Posterior vena cava (tissue), 2 donors: ENCODE results near the gene MTM1. TPM values are rescaled to one million over a fixed set of nuclear protein-coding genes. Genes with fewer than 3 reads are reported as not detected.
A peak's percentile ranks its signal among the peaks of the same experiment; 100 is the strongest.

Experiments used
- DNase-seq: peaks from one replicate; pipeline ENCODE4 v3.0.0-alpha.2; 2020; ENCODE audit warnings: low spot score
- intact Hi-C, 2 donors: fragments of 100-400 bp; cut with DNase I; formaldehyde crosslinking; loops; one replicate each; pipeline versions ENCODE4 v1.14.1 to v1.14.2; 2022 to 2023
- long read RNA-seq, 2 donors: library from polyadenylated mRNA; unstranded; transcript quantifications; one replicate each; pipeline ENCODE4 v2.0.0, GENCODE V29; 2020 to 2021
- total RNA-seq, 2 donors: library from RNA; stranded (reverse); fragmentation: NEBNext Ultra II Directional; extraction: Animal tissue kit (Norgen Biotek cat#: 25700); gene quantifications; one replicate each; pipeline ENCODE4 v1.2.1, GENCODE V29; 2021
- donor health status: DM: yes; HTN: yes; CAD: no.
- donor health status: DM: yes; HTN: yes; CAD: no.

Gene MTM1
- 10 to 100 TPM; 14.7 to 16.6 TPM for total RNA-seq
- long read RNA-seq, donor 1, partial matches to known transcripts = 3 of 6 reads
- long read RNA-seq, donor 1, other reads (novel, unspliced or antisense) = 1 of 6 reads
- long read RNA-seq, donor 2, partial matches to known transcripts = 0 of 1 reads
- long read RNA-seq, donor 2, other reads (novel, unspliced or antisense) = 1 of 1 reads

DNA sequence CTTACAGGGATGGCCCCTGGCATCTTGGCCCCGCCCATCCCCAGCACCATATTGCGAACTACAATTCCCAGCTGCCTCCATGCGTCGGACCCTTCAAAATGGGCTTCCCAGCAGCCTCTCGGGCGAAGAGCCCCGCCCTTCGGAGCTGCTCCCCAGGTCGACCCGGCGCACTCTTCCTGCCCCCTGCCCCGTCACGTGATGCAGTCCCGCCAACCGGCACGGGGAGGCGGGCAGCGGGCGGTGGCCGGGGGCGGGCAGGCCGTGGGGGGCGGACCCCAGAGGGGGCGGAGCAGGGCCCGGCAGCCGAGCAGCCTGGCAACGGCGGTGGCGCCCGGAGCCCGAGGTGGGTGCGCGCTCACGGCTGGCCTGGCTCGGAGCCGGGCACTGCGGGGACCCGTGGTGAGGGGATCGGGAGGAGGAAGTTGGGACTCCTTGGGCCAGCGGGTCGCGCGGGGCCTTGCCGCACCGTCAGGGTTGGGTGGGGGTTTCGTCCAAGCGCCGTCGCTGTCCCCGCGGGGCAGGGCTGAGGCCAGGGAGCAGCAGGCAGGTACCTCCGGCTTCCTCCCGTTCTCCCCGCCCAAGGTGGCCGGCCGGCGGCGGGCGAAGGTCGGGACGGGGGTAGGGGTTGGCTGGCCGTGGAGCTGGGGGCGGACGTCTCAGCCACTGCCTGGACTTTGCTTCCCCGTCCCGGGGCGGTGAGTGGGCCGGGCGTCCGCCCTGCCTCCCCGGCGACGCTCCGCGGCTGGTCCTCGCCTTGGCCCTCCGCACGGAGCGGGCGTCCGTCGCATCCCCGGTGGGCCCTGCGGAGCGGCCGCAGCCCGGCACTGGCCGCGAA, at the start of gene MTM1:
Gene MTM1, plus strand, starts transcription at position 302 of the 835 bp plus-strand sequence. CDS start 23,994 bp downstream, outside the sequence.
- intact Hi-C loops = no loop called here
- DNase-seq = peak; percentile 97

GRCh38 chrX:150522494-150522893, 45.9 kb upstream of the MTM1 start:
- intact Hi-C loops = no loop called here
- DNase-seq = no peak

- intact Hi-C loops = no loop called here
- DNase-seq = no peak
Observed at GRCh38 chrX:150525061-150525919, 43.1 kb upstream of the MTM1 start.

DNA sequence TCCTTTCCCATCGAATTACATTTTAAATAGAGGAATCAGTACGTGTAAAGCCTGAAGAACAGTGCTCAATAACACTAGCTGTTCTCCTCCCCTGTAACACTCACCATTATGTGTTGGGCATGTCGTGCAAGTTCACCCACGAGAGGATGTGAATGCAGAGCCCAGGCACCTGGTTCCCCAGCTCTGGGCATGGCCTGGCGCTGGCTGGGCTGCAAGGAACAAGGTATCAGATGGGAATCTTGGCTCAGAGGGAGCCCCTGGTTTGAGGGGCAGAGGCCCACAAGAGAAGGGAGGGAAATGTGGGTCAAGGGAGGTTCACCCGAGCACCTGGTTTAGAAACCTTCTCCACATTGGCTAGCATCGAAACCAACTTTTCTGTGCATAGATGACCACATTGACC, 41.7 kb upstream of the MTM1 start:
- intact Hi-C loops = no loop called here
- DNase-seq = no peak

GRCh38 chrX:150527108-150527507, 41.3 kb upstream of the MTM1 start:
- intact Hi-C loops = no loop called here
- no peak for DNase-seq

GRCh38 chrX:150529587-150529986, 38.8 kb upstream of the MTM1 start:
- intact Hi-C loops = no loop called here
- DNase-seq = no peak

GRCh38 chrX:150530821-150531220, 37.6 kb upstream of the MTM1 start:
- no peak for DNase-seq
- intact Hi-C loops = no loop called here

DNA sequence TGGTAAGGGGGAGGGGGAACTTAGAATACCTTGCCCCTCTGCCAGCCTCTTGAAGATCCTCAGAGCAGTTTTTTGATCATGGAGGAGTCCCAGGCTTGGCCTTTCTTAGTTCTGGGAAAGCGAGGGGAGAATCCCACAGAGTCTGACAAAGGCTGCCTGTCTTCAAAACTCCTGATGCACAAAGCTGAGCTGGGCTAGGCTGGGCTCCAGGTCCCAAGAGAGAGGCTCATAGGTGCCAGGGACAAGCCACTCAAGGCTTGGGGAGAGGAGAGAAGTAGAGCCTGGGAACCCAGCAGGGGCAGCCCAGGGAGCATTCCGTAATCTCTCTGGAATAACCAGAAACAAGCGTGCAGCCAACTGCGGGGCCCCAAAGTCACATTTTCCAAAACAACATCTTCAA, 37.0 kb upstream of the MTM1 start:
- intact Hi-C loops = no loop called here
- DNase-seq = no peak

- no peak for DNase-seq
- intact Hi-C loops = no loop called here
Observed at GRCh38 chrX:150533863-150534262, 34.6 kb upstream of the MTM1 start.

DNA sequence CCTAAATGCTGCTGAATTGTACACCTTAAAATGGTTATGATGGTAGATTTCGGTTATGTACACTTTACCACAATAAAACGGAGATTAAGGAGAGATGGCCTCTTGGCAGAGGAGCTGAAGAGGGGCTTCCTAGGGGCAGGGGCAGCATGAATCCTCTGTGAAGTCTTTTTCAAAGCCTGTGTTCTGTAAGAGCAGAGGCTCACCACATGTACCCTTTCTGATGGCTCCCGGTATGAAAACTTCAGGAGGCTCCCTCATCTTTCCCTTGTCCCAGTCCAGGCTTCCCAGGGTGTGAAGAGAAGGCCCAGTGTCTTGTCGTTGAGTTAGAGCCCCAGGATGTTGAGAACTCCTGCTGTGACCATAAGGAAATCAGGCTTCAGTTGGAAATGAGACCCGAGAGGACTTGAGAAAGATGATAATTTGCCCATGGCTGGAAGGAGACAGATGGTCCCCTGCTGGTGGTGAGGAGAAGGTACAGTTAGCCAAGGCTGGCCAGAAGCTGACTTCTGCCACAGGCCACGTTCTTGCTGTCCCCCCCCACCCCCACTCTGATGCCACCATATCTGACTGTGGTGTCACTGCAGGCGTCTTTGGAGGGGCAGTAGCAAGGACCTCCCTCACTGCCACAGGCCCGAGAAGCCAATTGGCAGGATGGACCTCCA, 31.8 kb upstream of the MTM1 start:
- no peak for DNase-seq
- intact Hi-C loops = no loop called here

- intact Hi-C loops = no loop called here
- DNase-seq = no peak
Observed at GRCh38 chrX:150537851-150538250, 30.6 kb upstream of the MTM1 start.

DNA sequence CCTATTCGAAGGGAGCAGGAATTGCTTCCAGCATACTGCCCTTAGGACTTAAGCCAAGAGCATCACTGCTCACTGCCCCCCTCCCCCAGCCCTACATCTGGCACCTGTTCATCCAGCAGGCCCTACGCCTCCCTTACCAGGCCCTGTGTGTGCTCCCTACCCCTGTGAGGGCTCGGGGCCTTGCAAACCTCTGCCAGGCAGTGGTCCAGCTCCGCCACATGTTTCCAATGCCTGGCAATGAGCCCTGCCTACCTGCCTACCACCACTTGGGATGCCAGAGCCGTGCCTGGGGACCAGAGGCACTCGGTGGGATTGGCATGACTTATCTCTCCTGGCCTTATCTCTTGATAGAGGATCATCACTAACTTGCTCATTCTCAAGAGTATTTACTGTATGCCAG, 27.5 kb upstream of the MTM1 start:
- DNase-seq = no peak
- intact Hi-C loops = loop anchor here in 1 of 2 donors (10.0 kb wide), 1 partner anchor 1404 kb away; no protein-coding TSS in a partner anchor

- DNase-seq = no peak
- intact Hi-C loops = loop anchor here in 1 of 2 donors (10.0 kb wide), 1 partner anchor 1402 kb away; no protein-coding TSS in a partner anchor
Observed at GRCh38 chrX:150542846-150543229, 25.6 kb upstream of the MTM1 start.

DNA sequence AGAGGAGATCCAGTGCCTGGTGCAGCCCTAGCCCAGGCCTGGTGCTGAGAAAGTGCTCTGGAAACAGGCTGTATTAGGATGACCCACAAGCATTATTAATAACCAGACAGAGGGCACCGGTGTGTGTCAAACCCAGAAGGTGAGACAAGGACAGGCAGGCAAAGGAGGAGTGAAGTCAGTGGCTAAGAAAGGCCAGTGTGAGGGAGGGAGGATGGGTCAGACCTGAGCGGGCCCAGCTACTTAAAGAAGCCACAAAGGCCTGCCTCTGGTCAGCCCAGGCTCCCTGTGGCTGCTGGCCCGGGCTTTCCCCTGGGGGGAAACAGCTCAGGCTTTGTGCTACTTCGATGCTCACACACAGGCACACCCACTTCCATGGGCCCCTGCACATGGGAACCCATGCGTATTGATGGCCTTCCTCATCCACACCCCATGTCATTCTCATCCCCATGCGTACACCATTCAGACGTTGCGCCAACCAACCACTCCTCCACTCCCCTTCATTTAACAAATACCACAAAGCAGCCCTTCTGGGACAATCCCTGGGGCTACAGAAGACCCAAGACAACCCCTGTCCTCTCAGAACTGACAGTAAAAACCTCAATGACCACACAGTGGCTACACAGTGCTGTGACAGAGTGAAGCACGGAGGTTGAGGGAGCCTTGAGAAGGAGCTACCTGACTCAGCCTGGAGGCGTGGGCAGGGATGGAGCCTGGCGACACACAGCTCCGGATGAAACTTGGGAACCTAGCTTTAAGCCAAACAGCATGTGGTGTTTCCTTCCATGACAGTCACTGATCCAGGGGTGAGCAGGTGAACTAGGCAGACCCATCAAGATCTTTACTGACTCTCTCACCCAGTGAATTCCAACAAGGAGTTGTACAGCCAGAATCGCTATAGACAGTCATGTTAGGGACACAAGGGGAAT, 24.9 kb upstream of the MTM1 start:
- intact Hi-C loops = loop anchor here in 1 of 2 donors (10.0 kb wide), 1 partner anchor 1401 kb away; no protein-coding TSS in a partner anchor

DNA sequence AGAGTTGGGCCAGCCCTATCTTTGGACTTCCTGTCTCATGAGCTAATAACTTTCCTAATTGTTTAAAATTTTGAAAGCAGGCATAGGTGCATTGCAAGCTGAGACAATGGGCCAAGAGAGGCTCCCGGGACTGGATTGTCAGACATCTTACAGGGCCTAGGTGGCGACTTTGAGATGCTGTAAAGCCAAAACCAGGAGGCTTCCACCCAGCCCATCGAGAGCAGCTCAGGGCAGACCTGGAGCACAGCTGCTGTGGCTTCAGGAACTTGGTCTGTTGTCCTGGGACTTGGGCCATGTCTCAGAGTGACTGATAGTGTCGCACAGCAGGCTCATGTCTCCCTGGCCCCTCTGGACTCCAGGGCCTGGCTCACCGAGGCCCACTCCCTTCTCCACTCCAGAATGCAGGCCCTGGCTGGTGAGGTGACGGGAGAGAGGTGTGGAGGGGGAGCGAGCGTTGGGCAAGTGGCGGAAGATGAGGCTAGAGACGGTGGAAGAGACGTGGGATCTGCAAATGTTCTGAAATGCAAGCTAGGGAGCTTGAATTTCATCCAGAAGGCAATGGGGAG, 24.1 kb upstream of the MTM1 start:
- no peak for DNase-seq
- intact Hi-C loops = loop anchor here in 1 of 2 donors (10.0 kb wide), 1 partner anchor 1400 kb away; no protein-coding TSS in a partner anchor

More for the DNA sequence above, 24.9 kb upstream of the MTM1 start:
- DNase-seq = no peak

- no peak for DNase-seq
- intact Hi-C loops = loop anchor here in 1 of 2 donors (10.0 kb wide), 1 partner anchor 1400 kb away; no protein-coding TSS in a partner anchor
Observed at GRCh38 chrX:150544835-150545770, 23.3 kb upstream of the MTM1 start.
